Heart left ventricle (tissue), 13 donors: Measurements from ENCODE around the gene RAB5A.

Experiments used
- CTCF ChIP-seq, 12 donors: fragments of 200-600 bp; sonication (generic) in 4 of 12; IDR thresholded peaks; one replicate each; pipeline versions ENCODE4 v1.5.0 to v1.8.0; 2018 to 2022; ENCODE audit warnings: antibody characterized with exemption in 12 of 12, mild to moderate bottlenecking in 5 of 12
- POLR2A ChIP-seq, 2 donors: fragments of 450-650 bp; IDR thresholded peaks; one replicate each; pipeline ENCODE4 v1.6.1; 2017; ENCODE audit warnings: antibody characterized with exemption in 2 of 2, mild to moderate bottlenecking in 2 of 2, moderate library complexity in 2 of 2
- donor health status: ischemic (EF 13 %, LVEDD 7.1; RV severe dilation, severe dysfunction).
- donor health status: DM: no; HTN: yes; CAD: no.
- donor health status: DM: no; HTN: no; CAD: no.
- donor health status: ischemic (EF 25% LVEDD 6.9; RV normal size, moderate dysfunction).
- donor health status: ischemic (EF 25% LVEDD 5.7; RV mildly dilated, moderate dysfunction).
- donor health status: ischemic (EF 35%, LVEDD 5.7; RV mildly dilated, moderate dysfunction).
- donor health status: nonischemic (EF 11% LVEDD 7.7; RV severe dilation, severe dysfunction).
- donor health status: DM: yes; HTN: yes; CAD: no.
- donor health status: PGD.
- donor health status: ischemic (EF 29% LVEDD 5.4; RV normal size, mild dysfunction).
- donor health status: nonischemic (EF 23%, LVEDD 6.1; RV moderate dilation, normal function).

- TF ChIP-seq CTCF (IDR thresholded peaks at IDR 0.05): no peak
- TF ChIP-seq POLR2A (IDR thresholded peaks at IDR 0.05): no peak
Observed at GRCh38 chr3:20015525-20015924, 68.6 kb downstream of the RAB5A start.
